ENCODE data around the gene MRPL55. TPM values are rescaled to one million over a fixed set of nuclear protein-coding genes. Genes with fewer than 3 reads are reported as not detected.

MRPL55 gene
- total RNA-seq, 6 experiments from 2014 or later: 48.3 to 55.4 (median 49.6) TPM

DNA sequence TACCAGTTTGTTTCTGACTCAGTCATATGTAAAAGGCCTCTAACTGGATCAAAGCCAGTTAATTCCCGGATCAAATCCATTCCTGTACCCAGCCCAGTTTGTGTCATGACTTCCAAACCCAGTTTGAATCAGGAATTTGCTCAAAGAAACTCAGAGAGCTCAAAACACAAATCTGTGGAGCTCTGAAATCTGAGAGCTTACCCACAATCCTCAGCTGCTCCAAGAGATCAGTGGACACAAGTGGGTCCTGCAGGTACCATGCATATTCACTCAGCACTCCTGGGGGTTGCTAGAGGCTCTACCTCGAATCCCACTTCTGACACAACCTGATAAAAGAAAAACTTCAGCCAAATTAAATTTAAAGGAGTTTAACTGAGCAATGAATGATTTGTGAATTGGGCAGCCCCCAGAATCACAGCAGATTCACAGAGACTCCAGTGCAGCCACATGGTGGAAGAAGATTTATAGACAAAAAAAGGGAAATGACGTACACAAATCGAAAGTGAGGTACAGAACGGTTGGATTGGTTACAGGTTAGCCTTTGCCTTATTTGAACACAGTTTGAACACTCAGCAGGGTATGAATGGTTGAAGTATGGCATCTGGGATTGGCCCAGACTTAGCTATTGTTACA, 11.9 kb upstream of the MRPL55 start:
- H3K27me3 Mint-ChIP-seq (ENCODE audit: insufficient read depth): peaks cover 9% of the 10 kb centered on the region

DNA sequence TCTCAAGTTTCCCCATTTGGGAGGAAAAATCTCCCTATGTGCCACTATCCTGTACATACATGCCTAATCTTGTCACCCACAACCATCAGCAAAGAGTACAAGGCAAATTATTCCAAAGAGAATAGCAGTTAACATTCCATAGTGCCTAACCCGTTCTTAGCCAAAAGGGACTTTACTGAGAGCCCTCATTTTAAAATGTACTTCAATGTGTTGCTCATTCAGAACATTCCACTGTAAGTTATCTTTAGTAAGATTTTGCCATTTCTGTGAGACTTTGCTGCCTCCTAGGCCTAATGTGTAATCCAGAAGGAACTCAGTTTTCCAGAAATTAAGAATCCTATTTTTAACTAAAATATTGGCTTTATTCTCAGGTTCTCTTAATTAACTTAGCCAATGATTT, 11.3 kb upstream of the MRPL55 start:
- H3K36me3 Mint-ChIP-seq (ENCODE audit: low read depth): peaks cover 9% of the 10 kb centered on the region
- TF ChIP-seq, protein P1, sequence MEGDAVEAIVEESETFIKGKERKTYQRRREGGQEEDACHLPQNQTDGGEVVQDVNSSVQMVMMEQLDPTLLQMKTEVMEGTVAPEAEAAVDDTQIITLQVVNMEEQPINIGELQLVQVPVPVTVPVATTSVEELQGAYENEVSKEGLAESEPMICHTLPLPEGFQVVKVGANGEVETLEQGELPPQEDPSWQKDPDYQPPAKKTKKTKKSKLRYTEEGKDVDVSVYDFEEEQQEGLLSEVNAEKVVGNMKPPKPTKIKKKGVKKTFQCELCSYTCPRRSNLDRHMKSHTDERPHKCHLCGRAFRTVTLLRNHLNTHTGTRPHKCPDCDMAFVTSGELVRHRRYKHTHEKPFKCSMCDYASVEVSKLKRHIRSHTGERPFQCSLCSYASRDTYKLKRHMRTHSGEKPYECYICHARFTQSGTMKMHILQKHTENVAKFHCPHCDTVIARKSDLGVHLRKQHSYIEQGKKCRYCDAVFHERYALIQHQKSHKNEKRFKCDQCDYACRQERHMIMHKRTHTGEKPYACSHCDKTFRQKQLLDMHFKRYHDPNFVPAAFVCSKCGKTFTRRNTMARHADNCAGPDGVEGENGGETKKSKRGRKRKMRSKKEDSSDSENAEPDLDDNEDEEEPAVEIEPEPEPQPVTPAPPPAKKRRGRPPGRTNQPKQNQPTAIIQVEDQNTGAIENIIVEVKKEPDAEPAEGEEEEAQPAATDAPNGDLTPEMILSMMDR (IDR thresholded peaks at IDR 0.05): no peak
- DNase-seq: peak; percentile 17
- peaks cover 18% of the 10 kb centered on the region for H3K4me1 Mint-ChIP-seq (ENCODE audit: low read depth)
- no peak overlapping the region for H3K4me3 Mint-ChIP-seq
- peaks cover 15% of the 10 kb centered on the region for H3K9me3 Mint-ChIP-seq
- H3K27me3 Mint-ChIP-seq (ENCODE audit: insufficient read depth): peaks cover 9% of the 10 kb centered on the region
- H3K27ac Mint-ChIP-seq: peak overlapping the region; percentile 67

More for the DNA sequence above, 11.9 kb upstream of the MRPL55 start:
- no peak overlapping the region; the same call in 1 of the 2 replicates for H3K4me3 Mint-ChIP-seq
- peak; percentile 45 for DNase-seq
- peaks cover 9% of the 10 kb centered on the region for H3K36me3 Mint-ChIP-seq (ENCODE audit: low read depth)
- H3K4me1 Mint-ChIP-seq (ENCODE audit: low read depth): peaks cover 18% of the 10 kb centered on the region
- TF ChIP-seq, protein P1 (IDR thresholded peaks at IDR 0.05): no peak
- H3K27ac Mint-ChIP-seq: peak overlapping the region; percentile 67
- peaks cover 15% of the 10 kb centered on the region for H3K9me3 Mint-ChIP-seq

DNA sequence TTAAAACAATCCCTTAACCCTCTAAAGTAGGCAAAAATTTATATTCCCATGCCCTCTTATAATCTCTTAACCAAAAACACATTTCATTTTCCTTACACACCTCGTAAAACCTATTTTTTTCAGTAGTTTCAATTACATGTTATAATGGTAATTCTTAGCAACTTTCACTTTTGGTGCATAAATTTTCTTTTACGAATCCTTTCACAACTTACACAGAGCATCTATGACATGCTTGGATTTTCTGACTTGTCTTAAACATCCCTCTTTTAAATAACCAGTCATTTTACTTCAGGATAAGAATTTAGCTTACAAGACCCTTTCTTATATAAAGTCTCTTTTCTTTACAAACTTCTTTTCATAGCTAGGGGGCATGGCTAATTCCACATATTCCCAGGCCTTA, 8.9 kb upstream of the MRPL55 start:
- Mint-ChIP-seq H3K9me3 (peaks cover 15% of the 10 kb centered on the region), H3K36me3 (ENCODE audit: low read depth) (peaks cover 9% of the 10 kb centered on the region), H3K27me3 (ENCODE audit: insufficient read depth) (peaks cover 5% of the 10 kb centered on the region), H3K27ac (no peak overlapping the region), H3K4me3 (no peak overlapping the region), H3K4me1 (ENCODE audit: low read depth) (peaks cover 18% of the 10 kb centered on the region)
- no peak for DNase-seq
- TF ChIP-seq, protein P1 (IDR thresholded peaks at IDR 0.05): no peak

DNA sequence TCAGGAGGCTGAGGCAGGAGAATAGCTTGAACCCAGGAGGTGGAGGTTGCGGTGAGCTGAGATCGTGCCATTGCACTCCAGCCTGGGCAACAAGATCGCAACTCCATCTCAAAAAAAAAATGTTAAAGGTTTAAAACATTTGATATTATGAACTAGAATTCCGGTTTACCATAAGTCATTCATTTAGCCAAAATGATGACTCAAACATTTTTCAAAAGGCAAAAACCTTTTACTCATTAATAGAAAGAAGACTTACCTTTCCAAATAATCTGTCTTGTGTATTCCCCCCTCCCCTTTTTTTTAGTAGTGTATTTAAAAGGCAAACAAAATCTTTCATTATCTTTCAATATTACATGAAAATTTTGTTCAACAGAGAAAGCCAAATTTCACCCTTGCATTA, 8.2 kb upstream of the MRPL55 start:
- Mint-ChIP-seq H3K4me1 (ENCODE audit: low read depth) (peaks cover 18% of the 10 kb centered on the region), H3K27ac (no peak overlapping the region), H3K27me3 (ENCODE audit: insufficient read depth) (no peaks in the 10 kb centered on the region; the same call in none of the 2 replicates), H3K4me3 (no peak overlapping the region), H3K36me3 (ENCODE audit: low read depth) (peaks cover 9% of the 10 kb centered on the region), H3K9me3 (peaks cover 15% of the 10 kb centered on the region)
- TF ChIP-seq, protein P1 (IDR thresholded peaks at IDR 0.05): no peak
- DNase-seq: no peak

DNA sequence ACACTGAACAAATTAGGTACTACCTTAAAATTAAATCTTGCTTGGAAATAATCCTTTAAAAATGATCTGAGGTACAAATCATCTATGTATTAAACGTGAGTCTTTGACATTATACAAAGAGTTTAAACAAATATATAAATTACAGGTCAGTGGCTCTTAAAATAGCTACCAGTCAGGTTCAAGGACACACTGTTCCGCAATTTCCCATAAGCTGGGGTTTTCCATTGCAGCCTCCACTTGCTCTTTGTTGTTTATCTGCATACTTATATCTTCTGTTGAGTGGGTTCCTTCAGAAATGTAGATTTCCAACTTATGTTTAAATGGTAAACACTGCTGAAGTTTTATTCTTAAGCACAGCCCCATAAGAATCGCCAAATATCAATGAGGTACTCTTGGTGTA, 5.7 kb upstream of the MRPL55 start:
- H3K4me1 Mint-ChIP-seq (ENCODE audit: low read depth): peaks cover 10% of the 10 kb centered on the region
- H3K4me3 Mint-ChIP-seq: no peak overlapping the region
- peaks cover 15% of the 10 kb centered on the region for H3K9me3 Mint-ChIP-seq

More for the DNA sequence above, 5.7 kb upstream of the MRPL55 start:
- H3K27me3 Mint-ChIP-seq (ENCODE audit: insufficient read depth): peaks cover under 1% of the 10 kb centered on the region; the same call in 1 of the 2 replicates
- no peak overlapping the region for H3K27ac Mint-ChIP-seq
- DNase-seq: no peak
- peaks cover 9% of the 10 kb centered on the region for H3K36me3 Mint-ChIP-seq (ENCODE audit: low read depth)
- TF ChIP-seq, protein P1 (IDR thresholded peaks at IDR 0.05): no peak
